ENCODE data around the gene HK3.

The HK3 gene, protein sequence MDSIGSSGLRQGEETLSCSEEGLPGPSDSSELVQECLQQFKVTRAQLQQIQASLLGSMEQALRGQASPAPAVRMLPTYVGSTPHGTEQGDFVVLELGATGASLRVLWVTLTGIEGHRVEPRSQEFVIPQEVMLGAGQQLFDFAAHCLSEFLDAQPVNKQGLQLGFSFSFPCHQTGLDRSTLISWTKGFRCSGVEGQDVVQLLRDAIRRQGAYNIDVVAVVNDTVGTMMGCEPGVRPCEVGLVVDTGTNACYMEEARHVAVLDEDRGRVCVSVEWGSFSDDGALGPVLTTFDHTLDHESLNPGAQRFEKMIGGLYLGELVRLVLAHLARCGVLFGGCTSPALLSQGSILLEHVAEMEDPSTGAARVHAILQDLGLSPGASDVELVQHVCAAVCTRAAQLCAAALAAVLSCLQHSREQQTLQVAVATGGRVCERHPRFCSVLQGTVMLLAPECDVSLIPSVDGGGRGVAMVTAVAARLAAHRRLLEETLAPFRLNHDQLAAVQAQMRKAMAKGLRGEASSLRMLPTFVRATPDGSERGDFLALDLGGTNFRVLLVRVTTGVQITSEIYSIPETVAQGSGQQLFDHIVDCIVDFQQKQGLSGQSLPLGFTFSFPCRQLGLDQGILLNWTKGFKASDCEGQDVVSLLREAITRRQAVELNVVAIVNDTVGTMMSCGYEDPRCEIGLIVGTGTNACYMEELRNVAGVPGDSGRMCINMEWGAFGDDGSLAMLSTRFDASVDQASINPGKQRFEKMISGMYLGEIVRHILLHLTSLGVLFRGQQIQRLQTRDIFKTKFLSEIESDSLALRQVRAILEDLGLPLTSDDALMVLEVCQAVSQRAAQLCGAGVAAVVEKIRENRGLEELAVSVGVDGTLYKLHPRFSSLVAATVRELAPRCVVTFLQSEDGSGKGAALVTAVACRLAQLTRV

DNA sequence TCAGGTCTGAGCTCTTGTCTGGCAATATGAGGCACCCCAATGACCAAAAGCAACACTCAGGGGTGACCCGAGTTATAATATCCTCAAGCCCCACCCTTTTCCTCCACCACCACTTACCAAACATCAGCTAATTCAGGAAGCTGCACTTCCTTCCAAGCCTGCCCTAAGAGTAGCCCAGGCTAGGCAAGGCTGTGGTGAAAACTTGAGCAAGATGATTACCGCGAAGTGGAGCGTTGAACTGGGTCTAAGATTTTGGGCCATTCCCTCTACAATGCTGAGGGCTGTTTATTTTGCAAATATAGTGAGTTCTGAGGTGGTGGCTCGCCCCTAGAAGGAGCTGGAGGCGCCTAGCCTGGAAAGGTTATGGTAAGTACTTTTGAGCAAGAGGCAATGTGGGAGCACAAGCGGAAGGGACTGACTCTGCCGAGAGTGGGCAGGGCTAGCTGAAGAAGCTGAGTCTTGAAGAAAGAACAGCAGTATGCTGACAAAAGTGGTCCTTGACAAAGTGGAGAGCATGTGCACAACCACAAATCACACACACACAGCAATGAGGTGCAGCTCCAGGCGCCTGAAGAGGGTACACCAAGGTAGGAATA is at the start of gene HK3:
TSS of gene HK3 (minus strand) at position 51 of the 596 bp plus-strand sequence. CDS start 3,187 bp downstream, outside the sequence.
- no peak for FAIRE-seq

DNA sequence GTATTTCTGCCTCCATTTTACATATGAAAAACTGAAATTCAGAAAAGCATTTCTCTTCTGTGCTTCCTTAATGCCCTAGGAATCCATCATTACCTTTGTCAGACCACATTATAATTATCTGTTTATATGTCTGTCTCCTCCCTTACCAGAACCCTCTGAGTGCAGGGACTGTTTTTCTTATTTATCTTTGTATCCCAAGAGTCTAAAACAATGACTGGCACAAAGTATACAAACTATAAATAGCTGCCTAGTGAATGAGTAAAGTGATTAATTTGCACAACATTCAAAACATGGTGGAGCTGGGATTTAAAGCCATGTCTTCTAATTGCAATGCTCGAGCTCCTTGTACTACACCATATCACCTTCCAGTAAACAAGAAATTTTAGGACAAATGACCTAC is 49.3 kb upstream of the HK3 start:
- no peak for FAIRE-seq

DNA sequence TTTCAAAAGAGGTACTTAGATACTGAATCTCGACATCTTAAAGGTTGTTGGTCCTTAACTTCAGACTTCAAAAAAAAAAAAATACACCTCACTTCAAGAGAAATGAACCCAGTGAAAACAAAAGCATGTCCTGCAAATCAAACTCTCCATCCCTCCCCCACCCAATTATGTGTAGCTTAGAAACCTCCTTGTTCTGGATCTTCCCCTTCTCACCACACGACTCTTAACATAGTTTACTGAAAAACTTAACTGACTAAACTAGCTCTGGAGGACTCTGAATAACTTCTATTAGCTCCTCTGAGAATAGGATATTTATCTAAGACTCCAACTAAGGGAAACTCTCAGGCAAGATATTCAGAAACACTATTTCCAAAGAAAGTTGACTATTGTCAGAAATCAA is 48.7 kb upstream of the HK3 start:
- no peak for FAIRE-seq

DNA sequence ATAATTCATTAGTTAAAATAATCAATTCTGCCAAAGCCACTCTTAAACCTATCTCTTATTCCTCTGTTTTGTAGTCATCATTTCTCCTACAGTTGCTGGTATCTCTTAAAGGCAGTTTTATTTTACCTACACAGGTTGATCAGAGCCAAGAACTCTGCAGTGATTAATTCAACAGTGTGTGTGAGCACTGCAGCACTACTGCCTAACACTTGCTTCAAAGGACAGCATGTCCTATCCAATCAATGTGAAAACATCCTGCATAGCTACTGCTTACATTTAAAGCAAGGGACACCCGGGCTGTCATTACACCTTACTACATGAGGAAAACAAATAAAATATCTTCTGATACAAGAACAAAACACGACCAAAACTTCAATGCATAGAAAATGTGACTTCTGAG is 45.1 kb upstream of the HK3 start:
- no peak for FAIRE-seq

DNA sequence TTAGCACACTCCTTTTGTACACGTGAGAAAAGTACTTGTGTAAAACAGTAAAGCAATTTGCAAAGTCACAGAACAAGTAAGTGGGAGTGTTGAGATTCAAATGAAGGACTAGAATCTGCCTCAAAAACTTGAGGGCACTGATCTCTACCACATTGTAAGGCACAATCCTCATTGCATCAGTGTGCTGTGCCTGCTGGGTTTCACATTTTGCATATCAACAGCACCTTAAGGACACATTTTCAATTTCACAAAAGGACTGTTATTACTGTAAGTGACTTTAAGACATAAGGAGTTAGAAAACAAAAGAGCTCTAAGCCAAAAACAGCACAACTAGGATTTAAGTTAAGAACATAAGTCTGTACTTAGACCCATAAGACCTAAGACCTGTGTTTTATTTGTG is 44.7 kb upstream of the HK3 start:
- no peak for FAIRE-seq

DNA sequence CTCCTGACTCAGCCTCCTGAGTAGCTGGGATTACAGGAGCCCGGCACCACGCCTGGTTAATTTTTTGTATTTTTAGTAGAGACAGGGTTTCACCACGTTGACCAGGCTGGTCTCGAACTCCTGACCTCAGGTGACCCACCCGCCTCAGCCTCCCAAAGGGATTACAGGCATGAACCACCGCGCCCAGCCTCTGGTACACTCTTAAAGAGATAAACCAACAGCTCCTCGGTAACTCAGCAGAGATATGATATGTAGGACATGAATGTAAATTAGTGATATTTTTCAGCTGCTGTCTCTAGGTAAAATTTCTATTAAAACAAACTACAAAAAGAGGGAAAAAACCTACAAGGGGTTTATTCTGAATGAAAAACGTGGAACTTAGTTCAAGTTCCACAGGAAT is 42.8 kb upstream of the HK3 start:
- FAIRE-seq: no peak

DNA sequence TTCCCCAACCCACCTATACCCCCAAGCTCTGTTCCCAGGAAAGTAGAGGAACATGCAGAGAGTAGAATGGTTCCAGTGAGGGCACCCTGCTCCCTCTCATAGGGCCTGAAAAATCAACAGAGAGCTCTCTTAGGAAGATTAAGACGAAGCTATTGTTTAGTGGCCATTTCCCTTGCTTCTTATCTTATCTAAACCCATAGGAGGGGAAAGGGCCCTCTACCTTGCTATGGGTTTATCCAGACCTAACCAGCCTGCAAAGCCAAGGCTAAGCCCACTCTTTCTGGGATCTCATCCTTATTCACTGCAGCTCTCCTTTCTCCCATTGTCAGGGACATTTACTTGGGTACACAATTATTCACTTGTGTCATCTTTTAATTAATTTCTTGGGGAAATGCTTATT is 39.3 kb upstream of the HK3 start:
- no peak for FAIRE-seq

DNA sequence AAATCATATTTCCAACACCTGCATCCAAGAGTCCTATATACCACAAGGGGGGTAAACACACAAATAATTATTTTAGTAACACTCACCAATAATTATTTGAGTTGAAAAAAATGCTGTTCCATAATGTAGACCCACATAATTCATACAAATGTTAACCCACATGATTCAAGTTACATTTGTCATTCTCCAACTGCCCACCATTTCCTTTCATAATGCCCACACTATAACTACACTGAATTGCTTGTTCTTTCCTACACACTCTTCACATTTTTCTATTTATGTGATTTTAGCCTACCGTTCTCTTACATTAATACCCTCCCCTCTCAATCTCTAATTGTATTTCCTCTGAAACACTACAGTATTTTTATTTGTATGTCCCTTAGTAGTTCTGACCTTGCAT is 35.9 kb upstream of the HK3 start:
- no peak for FAIRE-seq

DNA sequence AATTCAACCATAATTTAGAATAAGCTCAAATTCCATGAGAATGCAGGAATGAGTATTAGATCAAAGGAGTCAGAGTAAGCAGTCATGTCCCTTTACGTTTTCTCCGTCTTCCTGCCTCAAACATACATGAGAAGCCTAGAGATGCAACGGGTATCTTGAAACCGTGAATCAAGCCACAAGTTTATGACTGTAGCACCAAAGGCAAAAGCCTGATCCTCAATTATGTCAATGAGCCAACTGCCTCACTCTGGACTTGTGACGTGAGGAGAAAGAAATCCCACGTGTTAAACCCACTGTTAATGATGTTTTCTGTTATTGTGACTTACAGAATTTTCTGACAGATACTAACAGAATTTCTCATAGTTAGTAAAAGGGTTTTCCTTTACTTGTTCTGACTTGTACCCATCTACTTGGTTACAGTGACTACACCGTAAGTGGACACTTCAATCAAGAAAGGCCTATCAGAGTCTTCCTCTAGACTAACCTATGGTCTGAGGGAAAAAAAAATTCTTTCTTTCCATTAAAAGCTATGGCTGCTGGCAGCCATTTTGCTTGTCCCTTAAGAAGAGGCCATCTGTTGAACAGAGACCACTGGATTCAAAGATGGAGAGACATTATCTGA is 35.3 kb upstream of the HK3 start:
- FAIRE-seq: no peak

DNA sequence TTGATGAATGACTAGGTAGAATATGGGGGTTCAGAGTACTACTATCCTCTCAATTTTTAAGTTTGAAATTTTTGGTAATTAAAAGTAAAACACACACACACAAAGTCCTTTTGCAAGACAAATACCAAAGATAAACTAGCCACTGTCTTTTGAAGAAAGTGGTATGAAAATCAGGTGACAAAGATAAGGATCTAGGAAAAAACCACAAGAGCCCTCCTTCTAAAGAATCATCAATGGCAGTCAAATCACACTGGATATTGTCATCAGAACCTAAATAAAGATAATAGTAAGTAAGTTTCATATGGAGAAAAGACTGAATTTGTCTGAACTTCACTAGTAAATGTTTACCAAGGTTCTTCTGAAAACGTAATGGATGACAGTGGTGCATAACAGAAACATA is 30.5 kb upstream of the HK3 start:
- no peak for FAIRE-seq

DNA sequence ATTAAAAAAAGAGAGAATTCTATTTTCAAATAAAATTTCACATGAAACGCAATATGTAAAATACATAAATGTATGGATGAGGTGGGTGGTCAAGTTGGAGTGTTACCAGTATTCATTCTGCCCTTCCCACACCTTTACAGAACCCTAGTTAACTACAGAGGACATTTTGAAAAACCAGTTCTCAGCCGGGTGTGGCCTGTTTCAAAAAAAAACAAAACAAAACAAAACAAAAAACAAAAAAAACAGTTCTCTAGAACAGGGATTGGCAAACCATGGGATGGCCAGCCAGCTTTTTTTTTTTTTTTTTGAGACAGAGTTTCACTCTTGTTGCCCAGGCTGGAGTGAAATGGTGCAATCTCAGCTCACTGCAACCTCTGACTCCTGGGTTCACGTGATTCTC is 28.4 kb upstream of the HK3 start:
- no peak for FAIRE-seq

DNA sequence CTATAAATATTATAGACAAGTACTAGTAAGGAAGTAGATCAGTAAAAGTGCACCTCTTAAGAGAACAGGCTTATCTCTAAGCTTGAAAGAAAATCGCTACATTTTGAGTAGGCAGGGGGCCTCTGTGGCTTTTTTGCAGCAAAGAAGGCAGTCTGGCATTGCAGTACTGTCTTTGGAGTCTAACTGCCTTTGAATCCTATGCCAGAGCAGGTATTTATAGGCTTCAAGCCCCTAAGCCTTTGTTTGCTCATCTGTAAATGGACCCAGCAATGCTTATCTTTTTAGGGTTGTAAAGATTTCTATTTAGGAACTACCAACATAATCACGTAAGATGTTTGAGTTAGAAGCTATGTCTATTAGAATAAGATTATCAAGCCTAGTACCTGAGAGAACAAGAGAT is 23.7 kb upstream of the HK3 start:
- no peak for FAIRE-seq

DNA sequence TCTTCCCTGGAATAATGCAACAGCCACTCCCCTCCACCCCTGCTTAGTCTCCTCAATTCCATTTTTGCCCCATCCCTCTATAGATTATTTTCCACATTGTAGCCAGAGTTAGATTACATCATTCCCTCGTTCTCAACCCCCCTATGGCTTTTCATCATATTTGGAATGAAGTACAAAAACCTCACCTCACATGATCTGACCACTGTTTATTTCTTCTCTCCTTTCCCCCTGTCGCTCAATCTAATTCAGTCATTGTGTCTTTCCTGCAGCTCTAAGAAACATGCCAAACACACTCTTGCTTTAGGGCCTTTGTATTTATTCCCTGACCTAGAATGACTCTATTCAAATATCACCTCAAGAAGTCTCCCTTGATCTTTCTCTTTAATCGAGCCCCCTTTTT is 22.6 kb upstream of the HK3 start:
- no peak for FAIRE-seq

DNA sequence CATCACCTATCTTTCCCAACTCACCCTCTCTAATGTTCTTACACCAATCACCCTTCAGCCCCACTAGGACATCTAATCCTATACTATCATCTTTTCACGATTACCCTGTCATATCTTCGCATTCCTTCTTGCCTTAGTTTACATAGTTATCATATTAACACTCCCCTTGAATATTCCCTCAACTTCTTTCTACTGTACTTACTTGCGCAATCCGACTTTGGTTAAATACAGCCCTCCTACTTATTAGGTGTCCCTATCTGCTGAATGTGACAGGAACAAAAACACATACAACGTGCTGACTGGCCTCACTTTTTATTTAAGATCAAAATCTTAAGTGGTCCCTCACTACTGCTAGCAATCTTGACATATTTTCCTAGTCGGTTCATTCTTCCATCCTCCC is 19.5 kb upstream of the HK3 start:
- FAIRE-seq: no peak

DNA sequence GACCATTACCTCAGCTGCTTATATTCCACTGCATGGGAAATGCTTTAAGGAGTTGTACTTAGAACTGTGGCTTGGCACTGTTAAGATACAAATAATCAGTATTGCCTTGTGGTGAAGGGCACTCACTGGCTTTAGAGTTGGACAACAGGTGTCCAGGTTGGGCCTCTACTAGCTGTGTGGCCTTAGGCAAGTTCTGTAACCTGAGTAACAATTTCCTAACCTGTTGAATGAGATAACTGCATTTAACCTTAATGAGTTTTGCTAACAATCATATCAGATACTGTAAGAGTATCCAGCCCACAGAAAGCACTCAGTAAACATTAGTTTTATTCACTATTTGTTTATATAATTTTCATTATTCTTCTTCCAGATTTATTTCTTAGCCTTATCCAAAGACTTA is 17.2 kb upstream of the HK3 start:
- FAIRE-seq: no peak

DNA sequence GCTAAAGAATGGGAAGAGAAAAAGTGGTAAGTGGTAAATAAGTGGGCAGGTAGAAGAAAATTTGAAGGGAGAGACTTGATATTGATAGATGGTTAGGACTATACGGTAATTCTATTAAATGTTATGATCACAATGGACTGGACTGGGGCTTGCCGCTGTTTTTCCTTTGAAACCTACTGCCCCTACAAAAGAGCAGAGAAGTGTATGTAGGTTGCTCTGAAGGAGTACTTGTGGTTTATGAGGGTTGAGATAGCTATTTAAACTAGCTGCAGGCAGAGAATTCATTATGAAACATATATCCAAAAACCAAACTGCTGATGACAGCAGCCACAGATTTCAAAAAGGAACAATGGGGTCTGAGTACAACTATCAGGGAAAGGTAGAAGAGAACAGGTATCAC is 16.8 kb upstream of the HK3 start:
- FAIRE-seq: no peak

DNA sequence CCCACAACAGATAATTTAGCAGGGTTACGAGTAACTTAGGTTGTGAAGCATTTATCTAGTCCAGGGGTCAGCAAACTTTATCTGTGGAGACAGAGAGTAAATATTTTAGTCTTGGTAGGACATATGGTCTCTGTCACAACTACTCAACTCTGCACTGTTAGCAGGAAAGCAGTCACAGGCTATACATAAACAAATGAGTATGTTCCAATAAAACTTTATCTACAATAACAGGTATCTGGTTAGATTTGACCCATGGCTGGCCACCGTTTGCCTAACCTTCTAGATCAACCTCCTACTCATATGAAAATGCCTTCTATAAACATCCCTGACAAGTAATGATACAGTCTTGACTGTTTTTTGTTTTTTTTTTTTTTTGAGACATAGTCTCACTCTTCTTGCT is 13.0 kb upstream of the HK3 start:
- no peak for FAIRE-seq

DNA sequence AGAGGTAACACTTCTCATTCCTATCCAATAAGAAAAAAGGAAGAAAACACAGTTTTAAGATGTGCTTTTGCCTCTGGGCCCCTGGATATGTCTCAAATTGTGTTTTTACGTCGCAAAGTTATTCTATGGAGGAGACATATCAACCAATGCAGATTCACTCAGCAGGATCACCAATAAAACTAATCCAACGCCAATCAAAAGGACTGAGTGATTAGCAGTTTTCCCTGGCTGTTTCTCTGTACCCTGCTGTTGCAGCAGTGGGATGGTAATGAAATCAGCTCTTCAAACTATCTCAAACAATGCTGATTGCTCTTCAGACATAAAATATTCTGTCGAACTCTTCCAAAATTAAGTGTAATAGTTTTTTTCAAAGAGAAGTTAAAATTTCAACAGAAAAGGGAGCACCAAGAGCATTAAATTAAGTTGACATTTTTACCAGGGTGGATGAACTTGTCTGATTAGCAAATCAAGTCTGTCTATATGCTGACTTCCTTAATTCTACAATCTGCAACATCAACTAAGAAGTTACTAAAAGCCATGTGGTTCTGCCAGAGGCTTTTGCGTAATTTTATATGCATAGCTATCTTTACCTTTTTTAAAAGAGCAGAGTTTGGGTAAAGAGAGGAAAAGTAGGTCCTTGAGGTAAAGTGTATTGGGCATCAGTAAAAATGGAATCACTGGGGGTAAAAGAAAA is 9.7 kb upstream of the HK3 start:
- FAIRE-seq: no peak

DNA sequence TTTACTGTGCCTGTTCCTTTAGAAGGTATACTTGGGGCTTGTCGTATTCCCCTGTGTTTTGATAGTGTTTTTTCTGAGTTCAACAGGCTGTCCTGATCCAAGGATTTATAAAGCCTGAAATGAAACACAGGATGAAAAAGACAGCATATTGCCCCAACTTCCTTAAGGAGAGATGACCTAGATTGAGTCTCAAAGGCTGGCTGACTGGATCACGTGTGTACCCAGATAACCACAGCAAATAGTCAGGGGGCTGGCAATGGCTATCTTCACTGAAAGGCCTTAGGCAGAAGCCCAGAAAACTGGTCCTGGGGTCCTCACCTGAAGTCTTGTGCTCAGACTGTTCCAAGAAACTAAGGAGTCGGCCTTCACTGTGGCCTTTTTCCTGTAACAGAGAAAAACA is 7.7 kb upstream of the HK3 start:
- no peak for FAIRE-seq

DNA sequence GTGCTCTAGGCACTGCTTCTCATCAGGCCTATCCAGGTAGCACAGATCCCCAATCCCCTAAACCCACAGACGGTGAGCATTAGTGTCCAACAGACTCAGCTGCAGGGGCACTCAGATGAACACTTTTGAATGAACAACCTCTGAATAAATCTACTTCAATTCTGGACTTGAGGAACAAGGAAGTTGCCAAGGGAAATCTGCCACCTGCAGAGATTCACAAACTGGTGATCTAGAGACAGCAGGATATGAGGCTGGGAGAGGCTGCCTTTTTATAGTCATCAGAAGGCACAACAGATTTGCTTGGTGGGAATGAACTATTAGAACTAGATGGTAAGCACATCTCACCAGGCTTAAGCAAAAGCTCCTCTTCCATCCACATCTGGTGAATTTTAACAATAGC is 7.0 kb upstream of the HK3 start:
- FAIRE-seq: no peak

DNA sequence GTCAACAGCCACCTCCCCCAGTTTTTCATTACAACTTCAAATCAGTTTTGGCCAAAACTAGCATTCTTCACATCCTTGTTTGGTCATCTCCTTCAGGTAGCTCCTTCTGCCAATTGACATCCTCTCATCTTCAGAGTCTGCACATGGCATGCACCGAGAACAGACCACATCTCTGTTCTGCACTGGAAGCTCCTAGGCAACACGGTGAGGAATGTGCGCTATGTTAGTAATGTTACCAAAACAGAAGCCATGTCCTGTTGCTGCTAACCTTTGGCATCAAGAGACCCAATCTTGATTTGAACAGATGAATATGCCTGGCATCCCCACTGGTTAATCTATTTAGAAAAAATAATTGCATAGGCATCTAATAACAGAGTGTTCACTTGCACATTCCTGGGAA is 5.1 kb upstream of the HK3 start:
- FAIRE-seq: no peak

DNA sequence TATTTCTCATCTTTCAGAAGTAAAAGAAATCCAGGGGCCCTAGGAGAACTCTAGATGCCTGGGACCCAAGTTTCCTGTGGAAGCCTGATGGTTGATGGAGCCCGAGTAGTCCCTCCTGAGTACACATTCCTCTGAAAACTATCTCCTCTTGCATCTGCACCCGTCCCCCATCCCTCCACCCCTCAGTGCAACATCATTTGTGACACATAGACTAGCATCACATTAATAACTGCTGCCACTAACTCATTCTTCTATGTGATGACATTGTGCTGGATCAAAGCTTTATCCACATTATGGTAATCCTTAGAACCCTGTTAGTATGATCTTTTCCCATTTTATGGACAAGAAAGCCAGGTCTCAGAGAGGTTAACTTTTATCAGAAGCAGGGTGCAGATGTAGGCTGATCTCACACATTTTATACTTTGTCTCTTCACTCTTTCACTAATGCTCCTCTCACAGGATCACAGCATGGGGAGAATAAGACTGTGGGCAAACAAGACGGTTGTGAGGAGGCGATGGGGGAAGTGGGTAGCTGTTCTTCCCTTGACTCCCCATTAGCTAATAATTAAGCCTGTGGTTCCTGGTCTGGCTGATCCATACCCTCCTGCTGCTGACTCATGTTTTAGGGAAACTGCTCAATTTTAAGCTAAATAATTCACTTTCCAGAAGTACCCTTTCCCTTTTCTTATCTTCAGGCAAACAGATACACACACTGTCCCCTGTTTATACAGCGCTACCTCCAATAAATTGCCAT is 3.9 kb upstream of the HK3 start:
- FAIRE-seq: no peak
